K562 (cell line): ENCODE data around the gene IGSF23. TPM values are rescaled to one million over a fixed set of nuclear protein-coding genes. Genes with fewer than 3 reads are reported as not detected.

ENCODE experiments used
- ATAC-seq: fragments of 200-7000 bp; cut with Tn5 transposase; 3 replicates; pipeline ENCODE4 v1.9.1; 2020; ENCODE audit warnings: moderate library complexity
- BruUV-seq: library from RNA; stranded (reverse); fragments of 400-500 nt; replicated peaks from 2 replicates; lab custom pipeline; 2021; lab: Mats Ljungman, UMichigan
- CTCF ChIA-PET: fragments of 300-600 bp; formaldehyde crosslinking; extraction: SDS; loops from one replicate; lab custom pipeline; 2021; ENCODE audit warnings: low intra/inter-chr PET ratio; lab: Yijun Ruan, JAX
- POLR2A ChIA-PET: fragments of 300-600, 350-650 bp; sonication (Branson Sonifier 250); formaldehyde crosslinking; extraction: SDS; loops from one replicate; lab custom pipeline; 2021; ENCODE audit warnings: antibody characterized with exemption, inconsistent platforms; lab: Yijun Ruan, JAX
- DNase-seq, 4 experiments: peaks; one replicate each; pipeline versions ENCODE4 v3.0.0 to v3.0.0-alpha.2; 2011 to 2018; ENCODE audit warnings: low spot score in 3 of 4, mixed read lengths in 3 of 4; ENCODE audit errors: extremely low read depth in 1 of 4
- FAIRE-seq: peaks from 2 replicates; lab custom pipeline; 2011; peaks lifted over from hg19 to GRCh38; lab: Jason Lieb, UNC
- H2AFZ ChIP-seq: 2 replicates; pipeline ENCODE4 v1.6.0; 2011; ENCODE audit warnings: low read depth, low read length, control low read depth, inconsistent platforms
- H3K27ac ChIP-seq: fragments of 200-600 bp; 3 replicates; pipeline ENCODE4 v1.8.0; 2011; ENCODE audit warnings: low read depth, mild to moderate bottlenecking, control low read depth, inconsistent platforms, low read length, moderate library complexity, mixed read lengths; ENCODE audit errors: extremely low read depth
- H3K27me3 ChIP-seq, 2 experiments: fragments of 300-600 bp in 1 of 2; 2 replicates in 1 of 2; 3 replicates in 1 of 2; pipeline versions ENCODE4 v1.6.0 to v1.8.0; 2011; ENCODE audit warnings: inconsistent platforms in 2 of 2, low read length in 2 of 2, mild to moderate bottlenecking in 1 of 2, mixed read lengths in 1 of 2, moderate library complexity in 1 of 2; ENCODE audit not compliant: control insufficient read depth in 2 of 2, insufficient read depth in 2 of 2
- H3K36me3 ChIP-seq: fragments of 300-600 bp; 3 replicates; pipeline ENCODE4 v1.8.0; 2011; ENCODE audit warnings: mild to moderate bottlenecking, low read length, inconsistent platforms; ENCODE audit not compliant: control insufficient read depth, insufficient read depth
- H3K4me1 ChIP-seq, 2 experiments: fragments of 200-600 bp in 1 of 2; replicated peaks in 1 of 2; 2 replicates in 1 of 2; 3 replicates in 1 of 2; pipeline versions ENCODE4 v1.5.1 to v1.8.0; 2011; ENCODE audit warnings: inconsistent platforms in 2 of 2, low read length in 2 of 2, mild to moderate bottlenecking in 1 of 2, mixed read lengths in 1 of 2, moderate library complexity in 1 of 2; ENCODE audit not compliant: control insufficient read depth in 2 of 2, insufficient read depth in 2 of 2
- H3K4me2 ChIP-seq: 2 replicates; pipeline ENCODE4 v1.6.1; 2011; ENCODE audit warnings: low read length, control low read depth, inconsistent platforms, mixed read lengths; ENCODE audit not compliant: insufficient read depth
- H3K4me3 ChIP-seq: fragments of 200-600 bp; sonication (generic), shearing (Covaris generic); 2 replicates; pipeline ENCODE4 v1.5.1; 2016; ENCODE audit warnings: control low read depth, inconsistent platforms
- H3K79me2 ChIP-seq: fragments of 200-600 bp; 3 replicates; pipeline ENCODE4 v1.8.0; 2011; ENCODE audit warnings: low read length, inconsistent platforms; ENCODE audit not compliant: control insufficient read depth, insufficient read depth
- H3K9ac ChIP-seq, 2 experiments: 2 replicates each; pipeline versions ENCODE4 v1.6.0 to v1.6.1; 2011; ENCODE audit warnings: low read depth in 2 of 2, low read length in 2 of 2, control low read depth in 1 of 2, inconsistent platforms in 1 of 2, mild to moderate bottlenecking in 1 of 2, mixed read lengths in 1 of 2; ENCODE audit not compliant: insufficient read depth in 1 of 2
- H3K9me1 ChIP-seq: one replicate; pipeline ENCODE4 v1.6.0; 2011; ENCODE audit warnings: inconsistent platforms, mild to moderate bottlenecking, low read length, moderate library complexity; ENCODE audit not compliant: control insufficient read depth, insufficient read depth
- H3K9me3 ChIP-seq: replicated peaks from 2 replicates; pipeline ENCODE4 v1.5.1; 2011; ENCODE audit warnings: low read depth, low read length, inconsistent platforms; ENCODE audit not compliant: control insufficient read depth, insufficient read depth
- H4K20me1 ChIP-seq: replicated peaks from 2 replicates; pipeline ENCODE4 v1.6.1; 2011; ENCODE audit warnings: low read length, inconsistent platforms, mixed read lengths; ENCODE audit not compliant: control insufficient read depth, insufficient read depth
- CCAR2 ChIP-seq: fragments of 200-400 bp; formaldehyde crosslinking; IDR thresholded peaks from 2 replicates; pipeline ENCODE4 v1.6.1; 2017; ENCODE audit warnings: mild to moderate bottlenecking, low read depth, low read length
- CHD2 ChIP-seq: IDR thresholded peaks from 2 replicates; pipeline ENCODE4 v1.6.1; 2011; ENCODE audit warnings: low read depth, low read length
- JUND ChIP-seq, 2 experiments: IDR thresholded peaks; 2 replicates in 1 of 2; 3 replicates in 1 of 2; pipeline ENCODE4 v1.6.1; 2011; ENCODE audit warnings: borderline replicate concordance in 2 of 2, low read depth in 2 of 2, low read length in 2 of 2, improper control_type of control experiment in 1 of 2, missing biosample characterization in 1 of 2, missing genetic modification characterization in 1 of 2, missing genetic modification reagents in 1 of 2
- MAFG ChIP-seq: fragments of 450-650 bp; conservative IDR thresholded peaks from 2 replicates; pipeline ENCODE4 v1.6.1; 2016; ENCODE audit warnings: missing genetic modification characterization, missing compliant biosample characterization
- NFE2 ChIP-seq: IDR thresholded peaks from 2 replicates; pipeline ENCODE4 v1.6.1; 2014; ENCODE audit warnings: antibody characterized with exemption, low read depth
- NONO ChIP-seq, 2 experiments: fragments of 200-400 bp in 1 of 2; fragments of 450-650 bp in 1 of 2; formaldehyde crosslinking in 1 of 2; IDR thresholded peaks; 2 replicates each; pipeline ENCODE4 v1.6.1; 2017; ENCODE audit warnings: low read depth in 2 of 2, mild to moderate bottlenecking in 2 of 2, moderate library complexity in 2 of 2, low read length in 1 of 2
- SRF ChIP-seq, 2 experiments: fragments of 250-450, 450-650 bp in 1 of 2; sonication (Bioruptor Pico) in 1 of 2; sonication (generic) in 1 of 2; formaldehyde crosslinking; IDR thresholded peaks; 2 replicates each; pipeline versions ENCODE4 v1.5.0 to v1.5.1; 2020 to 2022; ENCODE audit warnings: mild to moderate bottlenecking in 1 of 2, missing genetic modification reagents in 1 of 2
- TAF7 ChIP-seq: fragments of 450-650 bp; IDR thresholded peaks from 2 replicates; pipeline ENCODE4 v1.6.1; 2016; ENCODE audit warnings: missing genetic modification characterization, missing compliant biosample characterization
- ZNF175 ChIP-seq: fragments of 200-800 bp; sonication (Bioruptor generic); IDR thresholded peaks from 2 replicates; pipeline ENCODE4 v1.6.1; 2016; ENCODE audit warnings: low read depth, mild to moderate bottlenecking, missing genetic modification characterization, missing compliant biosample characterization
- ZNF408 ChIP-seq: fragments of 250-450 bp; sonication (Bioruptor Pico); IDR thresholded peaks from 2 replicates; pipeline ENCODE4 v1.4.0; 2020; ENCODE audit warnings: low read depth, mild to moderate bottlenecking, moderate library complexity
- ZSCAN29 ChIP-seq: fragments of 450-650 bp; IDR thresholded peaks from 2 replicates; pipeline ENCODE4 v1.6.1; 2017
- WGBS: fragments of 100-300 bp; shearing (Covaris generic); methylation state at CpG from one replicate; pipeline ENCODE4 v1.1.6; 2016; ENCODE audit warnings: low coverage, mixed read lengths; ENCODE audit not compliant: insufficient coverage; ENCODE audit errors: missing lambda C conversion rate; 5-methylcytosine and 5-hydroxymethylcytosine counted together
- in situ Hi-C: fragments of 300-500 bp; cut with MboI; formaldehyde crosslinking; loops from 4 replicates; pipeline ENCODE4 v1.15.0; 2018; ENCODE audit warnings: inconsistent platforms, mixed read lengths
- intact Hi-C: fragments of 100-400 bp; cut with micrococcal nuclease; formaldehyde crosslinking; loops from 2 replicates; pipeline ENCODE4 v1.14.2; 2022
- polyA plus RNA-seq, 8 experiments: library from polyadenylated mRNA; depleted of rRNA in 4 of 8; stranded (reverse) in 5 of 8; unstranded in 3 of 8; fragments of >200 nt; fragmentation: Nextera tagmentation in 2 of 8; fragmentation: Illumina TruSeq in 1 of 8; extraction: Ambion mirVana in 2 of 8; extraction: Trizol in 1 of 8; gene quantifications; 2 replicates each; pipeline versions ENCODE4 v1.2.1 to v1.2.3, GENCODE V29; 2011 to 2014; ENCODE audit warnings: inconsistent platforms in 1 of 8, missing spikeins in 1 of 8
- total RNA-seq, 7 experiments: library from RNA; depleted of rRNA in 6 of 7; stranded (reverse); fragments of >200 nt in 6 of 7; fragmentation: Illumina TruSeq in 2 of 7; extraction: Trizol in 2 of 7; gene quantifications; 2 replicates each; pipeline versions ENCODE4 v1.2.1 to v1.2.3, GENCODE V29; 2011 to 2021; ENCODE audit warnings: low replicate concordance in 1 of 7
- TF ChIP-seq, protein P1 (sequence below): sonication (generic); formaldehyde crosslinking; IDR thresholded peaks from 2 replicates; pipeline ENCODE4 v1.9.0; 2022; ENCODE audit warnings: mild to moderate bottlenecking, missing genetic modification reagents
- TF ChIP-seq, protein P2 (sequence below), 2 experiments: IDR thresholded peaks; 2 replicates each; pipeline ENCODE4 v1.6.1; 2012; ENCODE audit warnings: improper control_type of control experiment in 2 of 2, low read depth in 2 of 2, low read length in 2 of 2, borderline replicate concordance in 1 of 2
- TF ChIP-seq, protein P3 (sequence below): fragments of 450-650 bp; IDR thresholded peaks from 2 replicates; pipeline ENCODE4 v1.6.1; 2016

IGSF23 gene
- total and polyA plus RNA-seq, 9 of the 15 experiments (the other 6 are each of a cell fraction or from before 2014, with no cell fraction given) = not detected

DNA sequence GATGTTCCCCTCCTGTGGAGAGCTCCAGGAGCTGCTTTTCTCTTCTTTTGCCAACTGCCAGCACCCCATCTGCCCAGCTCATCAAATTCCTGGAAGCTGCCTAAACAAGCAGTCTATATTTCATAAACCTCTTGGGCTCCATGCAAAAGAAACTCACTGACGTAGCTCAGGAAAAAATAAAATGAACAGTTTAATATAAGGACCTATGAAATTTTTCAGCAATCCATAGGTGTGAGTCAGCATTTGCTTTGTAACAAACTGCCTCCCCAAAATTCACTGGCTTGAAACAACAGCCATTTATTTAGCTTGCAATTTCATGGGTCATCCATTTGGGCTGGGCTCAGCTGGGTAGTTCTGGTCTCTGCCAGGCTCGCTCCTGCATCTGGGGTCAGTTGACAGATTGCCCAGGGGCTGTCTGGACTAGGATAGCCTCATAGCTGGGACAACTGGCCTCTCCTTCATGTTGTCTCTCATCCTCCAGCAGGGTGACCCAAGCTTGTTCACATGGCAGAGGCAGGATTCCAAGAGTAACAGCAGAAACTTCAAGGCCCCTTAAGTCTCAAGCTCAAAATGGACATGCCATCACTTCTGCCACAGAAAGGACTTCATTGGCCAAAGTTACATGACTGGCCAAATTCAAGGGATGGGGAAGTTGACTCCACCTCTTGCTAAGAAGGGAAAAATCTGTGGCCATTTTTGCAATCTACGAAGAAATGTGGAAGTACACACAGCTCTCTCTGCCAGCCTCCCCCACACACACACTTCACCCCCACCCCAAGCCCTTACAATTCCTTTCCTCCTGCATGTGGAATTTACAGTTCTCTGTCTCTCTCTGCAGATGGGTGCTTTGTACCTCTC is 22.4 kb downstream of the IGSF23 start (continued):
- TF ChIP-seq CCAR2 = no peak
- 0 out of 2 replicates have a peak, but pooled peaks have one; percentile 27 for TF ChIP-seq MAFG
- TF ChIP-seq, protein P1, sequence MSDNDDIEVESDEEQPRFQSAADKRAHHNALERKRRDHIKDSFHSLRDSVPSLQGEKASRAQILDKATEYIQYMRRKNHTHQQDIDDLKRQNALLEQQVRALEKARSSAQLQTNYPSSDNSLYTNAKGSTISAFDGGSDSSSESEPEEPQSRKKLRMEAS = 0 out of 2 replicates have a peak, but pooled peaks have one; percentile 9

DNA sequence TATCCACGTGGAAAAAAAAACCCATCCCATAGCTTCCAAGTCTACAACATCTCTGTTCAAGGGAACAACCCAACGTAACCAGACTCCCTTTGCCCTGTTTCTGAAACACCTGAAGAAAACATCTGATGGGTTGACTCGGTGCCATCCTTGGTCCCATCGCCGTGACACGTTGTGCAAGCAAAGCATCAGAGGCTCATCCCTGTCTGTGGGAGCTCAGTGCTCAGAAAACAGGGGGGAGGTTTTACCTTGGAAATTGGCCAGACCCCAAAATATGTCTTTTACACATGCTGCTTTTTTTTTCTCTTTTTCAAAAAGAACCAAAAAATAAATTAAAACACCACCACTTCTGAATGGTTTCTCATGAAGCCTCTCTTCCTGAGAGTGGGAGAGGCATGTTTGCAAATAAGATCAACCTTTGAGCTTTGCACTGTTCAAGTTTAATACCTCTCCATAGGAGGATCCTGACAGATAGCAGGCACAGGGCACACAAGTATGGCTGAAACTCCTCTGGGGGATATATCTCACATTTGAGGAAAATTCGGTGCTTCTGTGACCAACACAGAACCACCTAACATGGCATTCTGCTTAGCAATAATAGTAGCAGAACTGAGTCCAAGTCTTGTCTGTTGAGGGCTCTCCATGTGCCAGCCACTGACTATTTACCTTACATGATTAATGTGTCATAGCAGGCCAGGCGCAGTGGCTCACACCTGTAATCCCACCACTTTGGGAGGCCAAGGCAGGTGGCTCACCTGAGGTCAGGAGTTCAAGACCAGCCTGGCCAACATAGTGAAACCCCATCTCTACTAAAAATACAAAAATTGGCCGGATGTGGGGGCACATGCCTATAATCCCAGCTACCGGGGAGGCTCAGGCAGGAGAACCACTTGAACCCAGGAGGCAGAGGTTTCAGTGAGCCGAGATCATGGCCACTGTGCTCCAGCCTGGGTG is 23.4 kb downstream of the IGSF23 start:
- ChIA-PET POLR2A (interaction anchor here (0.7 to 1.6 kb wide), 6 partner anchors 9 to 26 kb away, joined by 3 to 5 read pairs (median 3); no protein-coding TSS in a partner anchor), CTCF (no interaction called here)
- no peak overlapping the region for H2AFZ ChIP-seq
- H3K79me2 ChIP-seq = no peaks in the 10 kb centered on the region
- in situ Hi-C loops = no loop called here
- intact Hi-C loops = no loop called here
- WGBS = 28% methylated on average over 11 of the region's 11 CpGs
- no peaks in the 10 kb centered on the region for H3K27me3 ChIP-seq
- BruUV-seq = no TSS peak
- H3K9me3 ChIP-seq = no peaks in the 10 kb centered on the region
- H3K9ac ChIP-seq = no peak overlapping the region; a peak in 1 of 4 replicates
- H3K4me2 ChIP-seq = no peak overlapping the region
- H3K9me1 ChIP-seq = no peaks in the 10 kb centered on the region
- no peak overlapping the region for H3K4me3 ChIP-seq
- no peaks in the 10 kb centered on the region for H3K36me3 ChIP-seq
- DNase-seq (no peak), ATAC-seq (no peak), FAIRE-seq (no peak)
- H4K20me1 ChIP-seq = no peaks in the 10 kb centered on the region
- H3K4me1 ChIP-seq = peaks cover 3 to 7% of the 10 kb centered on the region in 2 experiments; a peak in 3 of 5 replicates
- H3K27ac ChIP-seq = no peak overlapping the region
- TF ChIP-seq ZNF175 = no peak
- TF ChIP-seq NFE2 = no peak
- no peak for TF ChIP-seq NONO (IDR thresholded peaks at IDR 0.05; ENCODE audit: low read depth in 2 of 2, low read length in 1 of 2)
- TF ChIP-seq SRF (CRISPR knock-in tag; IDR thresholded peaks at IDR 0.05) = no peak
- TF ChIP-seq, protein P2, sequence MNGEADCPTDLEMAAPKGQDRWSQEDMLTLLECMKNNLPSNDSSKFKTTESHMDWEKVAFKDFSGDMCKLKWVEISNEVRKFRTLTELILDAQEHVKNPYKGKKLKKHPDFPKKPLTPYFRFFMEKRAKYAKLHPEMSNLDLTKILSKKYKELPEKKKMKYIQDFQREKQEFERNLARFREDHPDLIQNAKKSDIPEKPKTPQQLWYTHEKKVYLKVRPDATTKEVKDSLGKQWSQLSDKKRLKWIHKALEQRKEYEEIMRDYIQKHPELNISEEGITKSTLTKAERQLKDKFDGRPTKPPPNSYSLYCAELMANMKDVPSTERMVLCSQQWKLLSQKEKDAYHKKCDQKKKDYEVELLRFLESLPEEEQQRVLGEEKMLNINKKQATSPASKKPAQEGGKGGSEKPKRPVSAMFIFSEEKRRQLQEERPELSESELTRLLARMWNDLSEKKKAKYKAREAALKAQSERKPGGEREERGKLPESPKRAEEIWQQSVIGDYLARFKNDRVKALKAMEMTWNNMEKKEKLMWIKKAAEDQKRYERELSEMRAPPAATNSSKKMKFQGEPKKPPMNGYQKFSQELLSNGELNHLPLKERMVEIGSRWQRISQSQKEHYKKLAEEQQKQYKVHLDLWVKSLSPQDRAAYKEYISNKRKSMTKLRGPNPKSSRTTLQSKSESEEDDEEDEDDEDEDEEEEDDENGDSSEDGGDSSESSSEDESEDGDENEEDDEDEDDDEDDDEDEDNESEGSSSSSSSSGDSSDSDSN (IDR thresholded peaks at IDR 0.05; ENCODE audit: borderline replicate concordance in 1 of 2, low read depth in 2 of 2, low read length in 2 of 2) = no peak
- TF ChIP-seq TAF7 (tag) = no peak
- TF ChIP-seq ZSCAN29 = no peak
- TF ChIP-seq, protein P3, sequence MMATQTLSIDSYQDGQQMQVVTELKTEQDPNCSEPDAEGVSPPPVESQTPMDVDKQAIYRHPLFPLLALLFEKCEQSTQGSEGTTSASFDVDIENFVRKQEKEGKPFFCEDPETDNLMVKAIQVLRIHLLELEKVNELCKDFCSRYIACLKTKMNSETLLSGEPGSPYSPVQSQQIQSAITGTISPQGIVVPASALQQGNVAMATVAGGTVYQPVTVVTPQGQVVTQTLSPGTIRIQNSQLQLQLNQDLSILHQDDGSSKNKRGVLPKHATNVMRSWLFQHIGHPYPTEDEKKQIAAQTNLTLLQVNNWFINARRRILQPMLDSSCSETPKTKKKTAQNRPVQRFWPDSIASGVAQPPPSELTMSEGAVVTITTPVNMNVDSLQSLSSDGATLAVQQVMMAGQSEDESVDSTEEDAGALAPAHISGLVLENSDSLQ = no peak
- TF ChIP-seq CHD2 = no peak
- TF ChIP-seq JUND (IDR thresholded peaks at IDR 0.05; ENCODE audit: borderline replicate concordance, low read depth, low read length) = no peak
- no peak for TF ChIP-seq JUND (tag; IDR thresholded peaks at IDR 0.05; ENCODE audit: borderline replicate concordance, low read depth, low read length)
- TF ChIP-seq ZNF408 (CRISPR knock-in tag) = no peak
